GM23248 (cell line): Measurements from ENCODE around the gene MTSS2. TPM values are rescaled to one million over a fixed set of nuclear protein-coding genes. Genes with fewer than 3 reads are reported as not detected.

Source experiments
- DNase-seq: peaks from one replicate; pipeline ENCODE4 v3.0.0-alpha.2; 2015
- H2AFZ ChIP-seq: fragments of 200-600 bp; sonication (generic); 2 replicates; pipeline ENCODE4 v1.6.1; 2016; ENCODE audit warnings: antibody characterized with exemption
- H3F3A ChIP-seq: fragments of 200-600 bp; sonication (generic); 2 replicates; pipeline ENCODE4 v1.6.1; 2016; ENCODE audit warnings: mild to moderate bottlenecking, antibody characterized with exemption, mixed run types; ENCODE audit not compliant: insufficient read depth
- H3K27ac ChIP-seq: fragments of 200-600 bp; sonication (generic); 2 replicates; pipeline ENCODE4 v1.5.1; 2016; ENCODE audit warnings: mild to moderate bottlenecking
- H3K27me3 ChIP-seq: fragments of 200-600 bp; sonication (generic); replicated peaks from 2 replicates; pipeline ENCODE4 v1.6.1; 2016; ENCODE audit warnings: mild to moderate bottlenecking; ENCODE audit not compliant: insufficient read depth
- H3K36me3 ChIP-seq: fragments of 200-600 bp; sonication (generic); 2 replicates; pipeline ENCODE4 v1.6.1; 2016; ENCODE audit warnings: low read depth, mild to moderate bottlenecking
- H3K4me1 ChIP-seq: fragments of 200-600 bp; sonication (generic); 2 replicates; pipeline ENCODE4 v1.6.1; 2016; ENCODE audit warnings: mild to moderate bottlenecking; ENCODE audit not compliant: insufficient read depth
- H3K4me2 ChIP-seq: fragments of 200-600 bp; sonication (generic); one replicate; pipeline ENCODE4 v1.6.1; 2016; ENCODE audit warnings: mild to moderate bottlenecking; ENCODE audit not compliant: unreplicated experiment
- H3K4me3 ChIP-seq: fragments of 200-600 bp; sonication (generic); 2 replicates; pipeline ENCODE4 v1.5.1; 2016; ENCODE audit warnings: mild to moderate bottlenecking
- H3K79me2 ChIP-seq: fragments of 200-600 bp; sonication (generic); 2 replicates; pipeline ENCODE4 v1.6.1; 2016; ENCODE audit warnings: mild to moderate bottlenecking; ENCODE audit not compliant: insufficient read depth
- H3K9ac ChIP-seq: fragments of 200-600 bp; sonication (generic); 2 replicates; pipeline ENCODE4 v1.6.1; 2016; ENCODE audit warnings: mild to moderate bottlenecking
- H3K9me2 ChIP-seq: fragments of 200-600 bp; sonication (generic); 2 replicates; pipeline ENCODE4 v1.6.1; 2016; ENCODE audit warnings: mixed run types, mild to moderate bottlenecking, moderate library complexity; ENCODE audit not compliant: insufficient read depth
- H3K9me3 ChIP-seq: fragments of 200-600 bp; sonication (generic); one replicate; pipeline ENCODE4 v1.6.1; 2017; ENCODE audit warnings: low read depth
- H4K20me1 ChIP-seq: fragments of 200-600 bp; sonication (generic); 2 replicates; pipeline ENCODE4 v1.6.0; 2016; ENCODE audit not compliant: insufficient read depth
- EZH2 ChIP-seq: fragments of 200-600 bp; sonication (generic); IDR thresholded peaks from 2 replicates; pipeline ENCODE4 v1.6.1; 2018; ENCODE audit warnings: antibody characterized with exemption, mild to moderate bottlenecking; ENCODE audit not compliant: insufficient read depth, poor library complexity, severe bottlenecking
- EZH2phosphoT487 ChIP-seq: fragments of 200-600 bp; sonication (generic); IDR thresholded peaks from 2 replicates; pipeline ENCODE4 v1.6.1; 2018; ENCODE audit warnings: antibody characterized with exemption, moderate library complexity, mild to moderate bottlenecking, low read depth; ENCODE audit not compliant: insufficient read depth
- WGBS, 2 experiments: methylation state at CpG; one replicate each; pipeline ENCODE4 v1.1.6; 2015 to 2017; ENCODE audit warnings: low lambda C conversion rate in 2 of 2, low coverage in 1 of 2; ENCODE audit errors: missing lambda C conversion rate in 2 of 2; 5-methylcytosine and 5-hydroxymethylcytosine counted together
- in situ Hi-C: fragments of 300-500 bp; cut with MboI; formaldehyde crosslinking; loops from 2 replicates; pipeline ENCODE4 v1.15.0; 2020
- polyA plus RNA-seq: library from polyadenylated mRNA; unstranded; fragments of >200 nt; fragmentation: Nextera tagmentation; extraction: Ambion mirVana; gene quantifications from 2 replicates; pipeline ENCODE4 v1.2.1, GENCODE V29; 2016
- total RNA-seq: library from RNA; depleted of rRNA; stranded (reverse); fragments of >200 nt; shearing (Covaris generic); gene quantifications from 2 replicates; pipeline ENCODE4 v1.2.3, GENCODE V29; 2014

MTSS2 gene
- total and polyA plus RNA-seq, 2 experiments from 2014 or later, result 0.44 to 23.7 TPM

DNA sequence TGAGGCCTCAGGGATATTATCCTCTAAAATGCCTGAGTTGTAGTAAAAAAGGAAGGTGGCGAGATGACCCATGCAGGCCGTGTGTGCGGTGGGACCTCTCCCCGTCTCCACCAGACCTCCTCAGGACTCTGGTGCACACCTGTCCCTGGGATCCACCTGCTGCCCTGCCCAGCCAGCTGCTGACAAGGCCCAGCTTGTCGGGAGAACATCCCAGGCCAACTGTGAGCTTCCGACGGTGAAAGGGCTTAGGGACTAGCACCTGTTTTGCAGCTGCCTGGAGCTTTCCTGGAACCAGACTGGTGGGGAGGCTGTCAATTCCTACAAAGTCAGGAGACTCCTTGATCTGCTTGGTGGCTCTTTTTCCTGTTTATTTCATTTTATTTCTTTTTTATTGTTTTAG is 27.9 kb downstream of the MTSS2 start:
- in situ Hi-C loops, result no loop called here
- 72 to 73% methylated on average over 7 of the region's 7 CpGs for WGBS, 2 experiments

DNA sequence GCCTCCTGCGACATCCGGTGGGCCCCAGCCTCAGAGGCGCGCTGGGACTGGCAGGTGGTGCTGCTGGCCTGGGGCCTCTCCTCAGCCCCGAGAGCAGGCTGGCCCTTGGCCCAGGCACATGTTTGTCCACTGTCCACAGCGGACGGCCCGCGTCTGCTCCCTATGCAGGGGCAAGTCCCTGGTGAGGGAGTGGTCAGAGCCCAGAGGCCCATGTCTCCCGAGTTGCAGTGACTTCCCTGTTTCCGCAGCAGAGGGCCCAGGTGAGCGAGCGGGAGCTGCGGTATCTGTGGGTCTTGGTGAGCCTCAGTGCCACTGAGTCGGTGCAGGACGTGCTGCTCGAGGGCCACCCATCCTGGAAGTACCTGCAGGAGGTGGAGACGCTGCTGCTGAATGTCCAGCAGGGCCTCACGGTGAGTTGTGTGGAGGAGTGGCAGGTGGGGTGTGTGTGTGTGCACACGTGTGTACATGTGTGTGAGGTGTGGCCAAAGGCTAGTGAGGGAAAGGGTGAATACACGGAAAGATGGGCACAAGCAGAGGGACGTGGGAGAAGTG is 29.1 kb downstream of the MTSS2 start:
- in situ Hi-C loops, result no loop called here
- TF ChIP-seq EZH2phosphoT487 (no peak), EZH2 (no peak)
- no peaks in the 10 kb centered on the region for H3K79me2 ChIP-seq

More for the DNA sequence above, 27.9 kb downstream of the MTSS2 start:
- Histone ChIP-seq H3K36me3 (no peaks in the 10 kb centered on the region), H3K27ac (no peak overlapping the region), H3K9me3 (no peaks in the 10 kb centered on the region), H3K9ac (no peak overlapping the region), H3K79me2 (no peaks in the 10 kb centered on the region), H3K27me3 (no peaks in the 10 kb centered on the region), H3K9me2 (no peaks in the 10 kb centered on the region), H3K4me3 (no peak overlapping the region), H3F3A (no peaks in the 10 kb centered on the region), H2AFZ (no peak overlapping the region), H3K4me1 (0 out of 2 replicates have a peak, but pooled peaks cover 5% of the 10 kb centered on the region), H4K20me1 (no peaks in the 10 kb centered on the region), H3K4me2 (no peak overlapping the region)
- TF ChIP-seq EZH2phosphoT487 (no peak), EZH2 (no peak)
- DNase-seq, result no peak

DNA sequence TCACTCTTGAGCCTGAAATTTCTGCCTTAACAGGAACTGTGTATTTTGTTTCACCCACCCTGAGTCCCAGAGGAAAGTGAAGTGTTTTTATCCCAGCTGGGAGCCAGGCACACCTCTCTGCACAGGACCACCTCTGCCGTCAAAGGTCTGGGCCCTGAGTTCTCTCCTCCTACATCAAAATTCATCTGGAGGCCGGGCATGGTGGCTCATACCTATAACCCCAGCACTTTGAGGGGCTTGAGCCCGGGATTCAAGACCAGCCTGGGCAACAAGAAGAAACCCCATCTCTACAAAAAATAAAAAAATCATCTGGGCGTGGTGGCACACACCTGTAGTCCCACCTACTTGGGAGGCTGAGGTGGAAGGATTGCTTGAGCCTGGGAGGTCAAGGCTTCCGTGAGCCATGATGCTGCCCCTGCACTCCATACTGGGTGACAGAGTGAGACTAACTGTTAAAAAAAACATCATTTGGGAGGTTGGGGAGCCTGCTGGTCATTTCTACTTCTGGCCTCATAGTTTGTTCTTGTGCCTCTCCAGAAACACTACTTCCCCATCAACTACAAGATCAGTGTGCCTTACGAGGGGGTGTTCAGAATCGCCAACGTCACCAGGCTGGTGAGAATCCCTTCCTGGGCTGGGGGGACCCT is 29.7 kb downstream of the MTSS2 start:
- in situ Hi-C loops, result no loop called here

More for the DNA sequence above, 29.1 kb downstream of the MTSS2 start:
- Histone ChIP-seq H3K36me3 (no peaks in the 10 kb centered on the region), H3K9me2 (no peaks in the 10 kb centered on the region), H3K27ac (no peak overlapping the region), H3F3A (no peaks in the 10 kb centered on the region), H3K9me3 (no peaks in the 10 kb centered on the region), H2AFZ (no peak overlapping the region), H3K4me3 (no peak overlapping the region), H3K4me1 (0 out of 2 replicates have a peak, but pooled peaks cover 5% of the 10 kb centered on the region), H3K9ac (no peak overlapping the region), H3K27me3 (no peaks in the 10 kb centered on the region), H3K4me2 (no peak overlapping the region), H4K20me1 (no peaks in the 10 kb centered on the region)
- DNase-seq, result no peak
- WGBS, 2 experiments, result 83 to 88% methylated on average over 22 of the region's 22 CpGs

DNA sequence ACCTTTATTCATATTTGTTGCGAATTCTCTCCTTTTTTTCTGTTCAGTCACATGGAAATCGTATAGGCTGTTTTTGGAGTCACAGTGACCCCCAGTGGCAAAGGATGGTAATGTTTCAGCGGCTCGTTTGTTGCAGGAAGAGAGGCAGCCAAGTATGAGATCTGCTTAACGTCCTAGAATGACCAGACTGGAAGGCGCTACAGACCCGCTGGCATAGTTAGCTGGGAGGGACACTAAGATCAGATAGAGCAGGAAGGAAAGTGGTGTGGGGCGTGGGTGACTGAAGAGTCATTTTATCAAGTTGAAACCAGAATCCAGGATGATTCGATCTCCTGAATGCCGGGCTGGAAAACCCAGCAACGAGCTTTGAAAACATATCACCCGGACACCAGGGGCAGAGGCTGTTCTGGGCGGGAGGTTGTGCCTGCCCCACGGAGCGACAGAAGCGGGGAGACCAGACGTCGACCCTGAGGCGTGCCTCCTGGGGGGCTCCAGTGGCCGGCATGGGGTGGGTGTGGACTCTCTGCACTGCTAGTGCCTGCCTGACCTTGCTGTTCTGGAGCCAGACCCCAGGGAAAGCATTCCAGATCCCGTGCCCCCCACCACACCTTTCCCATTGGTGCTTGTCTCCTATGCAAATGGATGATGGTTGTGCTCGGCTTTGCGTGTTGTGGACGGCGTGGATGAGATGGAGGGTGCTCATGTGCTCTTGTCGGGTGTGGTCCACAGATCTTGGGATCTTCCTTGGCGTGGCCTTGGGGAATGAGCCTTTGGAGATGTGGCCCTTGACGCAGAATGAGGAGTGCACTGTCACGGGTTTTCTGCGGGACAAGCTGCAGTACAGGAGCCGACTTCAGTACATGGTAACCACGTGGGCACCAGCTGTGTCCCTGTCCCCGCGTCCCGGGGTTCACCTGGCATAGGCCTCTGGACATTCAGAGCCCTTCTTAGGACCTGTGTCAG is 31.8 kb downstream of the MTSS2 start:
- peak overlapping the region; percentile 85 for H2AFZ ChIP-seq
- peak overlapping the region; percentile 83 for H3K9ac ChIP-seq
- H3K27me3 ChIP-seq, result no peaks in the 10 kb centered on the region
- H3K79me2 ChIP-seq, result no peaks in the 10 kb centered on the region
- H3K4me2 ChIP-seq, result peak overlapping the region; percentile 90
- no peaks in the 10 kb centered on the region for H3F3A ChIP-seq
- in situ Hi-C loops, result no loop called here
- WGBS, 2 experiments, result 17 to 19% methylated on average over 34 to 35 of the region's 35 CpGs
- H3K36me3 ChIP-seq, result no peaks in the 10 kb centered on the region
- H3K4me3 ChIP-seq, result peak overlapping the region; percentile 70
- TF ChIP-seq EZH2phosphoT487, result no peak
- no peak for TF ChIP-seq EZH2
- no peaks in the 10 kb centered on the region for H3K9me2 ChIP-seq
- H4K20me1 ChIP-seq, result no peaks in the 10 kb centered on the region
- peak overlapping the region; percentile 57 for H3K27ac ChIP-seq
- H3K9me3 ChIP-seq, result no peaks in the 10 kb centered on the region
- peak; percentile 94 for DNase-seq
- 0 out of 2 replicates have a peak, but pooled peaks cover 5% of the 10 kb centered on the region for H3K4me1 ChIP-seq

More for the DNA sequence above, 29.7 kb downstream of the MTSS2 start:
- no peaks in the 10 kb centered on the region for H4K20me1 ChIP-seq
- H3K27me3 ChIP-seq, result no peaks in the 10 kb centered on the region
- H3K9me3 ChIP-seq, result no peaks in the 10 kb centered on the region
- H3K4me2 ChIP-seq, result no peak overlapping the region
- no peak overlapping the region for H2AFZ ChIP-seq
- no peak for TF ChIP-seq EZH2
- TF ChIP-seq EZH2phosphoT487, result no peak
- no peak overlapping the region for H3K4me3 ChIP-seq
- no peaks in the 10 kb centered on the region for H3K36me3 ChIP-seq
- WGBS, 2 experiments, result 81 to 83% methylated on average over 8 of the region's 8 CpGs
- no peaks in the 10 kb centered on the region for H3K9me2 ChIP-seq
- no peak overlapping the region for H3K27ac ChIP-seq
- H3F3A ChIP-seq, result no peaks in the 10 kb centered on the region
- 0 out of 2 replicates have a peak, but pooled peaks cover 5% of the 10 kb centered on the region for H3K4me1 ChIP-seq
- no peak overlapping the region for H3K9ac ChIP-seq
- DNase-seq, result no peak
- no peaks in the 10 kb centered on the region for H3K79me2 ChIP-seq
